Glutamatergic neuron (in vitro differentiated cells): ENCODE measurements around the gene PKN2. TPM values are rescaled to one million over a fixed set of nuclear protein-coding genes. Genes with fewer than 3 reads are reported as not detected.

ENCODE experiments used
- DNase-seq: peaks from one replicate; pipeline ENCODE4 v3.0.0; 2022
- H3K27ac Mint-ChIP-seq: one replicate; pipeline ENCODE4 v1.8.0; 2020; ENCODE audit warnings: mild to moderate bottlenecking, mixed read lengths, inconsistent platforms; ENCODE audit not compliant: unreplicated experiment
- H3K27me3 Mint-ChIP-seq: one replicate; pipeline ENCODE4 v1.8.0; 2020; ENCODE audit warnings: mild to moderate bottlenecking, moderate library complexity, mixed read lengths, inconsistent platforms; ENCODE audit not compliant: unreplicated experiment
- H3K36me3 Mint-ChIP-seq: one replicate; pipeline ENCODE4 v1.8.0; 2020; ENCODE audit warnings: mild to moderate bottlenecking, mixed read lengths, inconsistent platforms; ENCODE audit not compliant: unreplicated experiment
- H3K4me1 Mint-ChIP-seq: one replicate; pipeline ENCODE4 v1.8.0; 2020; ENCODE audit warnings: mild to moderate bottlenecking, low read depth, mixed read lengths, inconsistent platforms; ENCODE audit not compliant: unreplicated experiment
- H3K4me3 Mint-ChIP-seq: one replicate; pipeline ENCODE4 v1.8.0; 2020; ENCODE audit warnings: mild to moderate bottlenecking, mixed read lengths, inconsistent platforms; ENCODE audit not compliant: unreplicated experiment
- H3K9me3 Mint-ChIP-seq: one replicate; pipeline ENCODE4 v1.8.0; 2020; ENCODE audit warnings: mild to moderate bottlenecking, moderate library complexity, mixed read lengths, inconsistent platforms; ENCODE audit not compliant: unreplicated experiment
- CTCF ChIP-seq: fragments of 200-600 bp; sonication (generic); IDR thresholded peaks from one replicate; pipeline ENCODE4 v1.5.0; 2021; ENCODE audit not compliant: partially characterized antibody, unreplicated experiment
- total RNA-seq: library from RNA; stranded (reverse); fragmentation: NEBNext Ultra II Directional; extraction: Animal tissue kit (Norgen Biotek cat#: 25700); gene quantifications from one replicate; pipeline ENCODE4 v1.2.1, GENCODE V29; 2021; ENCODE audit not compliant: unreplicated experiment

Gene PKN2
- total RNA-seq, 1 donor from 2014 or later = 39.1 TPM

- no peak overlapping the region for H3K4me3 Mint-ChIP-seq
- DNase-seq = no peak
- no peak overlapping the region for H3K27ac Mint-ChIP-seq
- no peak for TF ChIP-seq CTCF
- no peaks in the 10 kb centered on the region for H3K36me3 Mint-ChIP-seq
- H3K9me3 Mint-ChIP-seq = no peaks in the 10 kb centered on the region
- H3K4me1 Mint-ChIP-seq = peaks cover 2% of the 10 kb centered on the region
- no peaks in the 10 kb centered on the region for H3K27me3 Mint-ChIP-seq
Observed at GRCh38 chr1:88646476-88647248, 37.4 kb upstream of the PKN2 start.

GRCh38 chr1:88647249-88647645 is 36.8 kb upstream of the PKN2 start:
- no peak for TF ChIP-seq CTCF
- no peaks in the 10 kb centered on the region for H3K9me3 Mint-ChIP-seq
- no peak overlapping the region for H3K4me3 Mint-ChIP-seq
- peaks cover 2% of the 10 kb centered on the region for H3K4me1 Mint-ChIP-seq
- H3K27ac Mint-ChIP-seq = no peak overlapping the region
- no peak for DNase-seq
- H3K27me3 Mint-ChIP-seq = no peaks in the 10 kb centered on the region
- no peaks in the 10 kb centered on the region for H3K36me3 Mint-ChIP-seq

- no peak for DNase-seq
- no peaks in the 10 kb centered on the region for H3K36me3 Mint-ChIP-seq
Observed at GRCh38 chr1:88647749-88648415, 36.2 kb upstream of the PKN2 start.

GRCh38 chr1:88648706-88649105 is 35.4 kb upstream of the PKN2 start:
- no peaks in the 10 kb centered on the region for H3K9me3 Mint-ChIP-seq
- TF ChIP-seq CTCF = no peak
- H3K27me3 Mint-ChIP-seq = no peaks in the 10 kb centered on the region
- no peak for DNase-seq
- H3K4me3 Mint-ChIP-seq = no peak overlapping the region
- no peak overlapping the region for H3K27ac Mint-ChIP-seq
- no peaks in the 10 kb centered on the region for H3K36me3 Mint-ChIP-seq
- peaks cover 2% of the 10 kb centered on the region for H3K4me1 Mint-ChIP-seq

More at GRCh38 chr1:88647749-88648415, 36.2 kb upstream of the PKN2 start:
- H3K9me3 Mint-ChIP-seq = no peaks in the 10 kb centered on the region
- H3K4me3 Mint-ChIP-seq = no peak overlapping the region
- H3K27me3 Mint-ChIP-seq = no peaks in the 10 kb centered on the region
- no peak overlapping the region for H3K27ac Mint-ChIP-seq
- TF ChIP-seq CTCF = no peak
- H3K4me1 Mint-ChIP-seq = peaks cover 2% of the 10 kb centered on the region

GRCh38 chr1:88649932-88650331 is 34.1 kb upstream of the PKN2 start:
- H3K4me3 Mint-ChIP-seq = no peak overlapping the region
- H3K27ac Mint-ChIP-seq = no peak overlapping the region
- no peaks in the 10 kb centered on the region for H3K9me3 Mint-ChIP-seq
- no peak for TF ChIP-seq CTCF
- peaks cover 2% of the 10 kb centered on the region for H3K4me1 Mint-ChIP-seq
- H3K27me3 Mint-ChIP-seq = no peaks in the 10 kb centered on the region
- H3K36me3 Mint-ChIP-seq = no peaks in the 10 kb centered on the region
- DNase-seq = no peak
